Progenitor cell of endocrine pancreas (in vitro differentiated cells): ENCODE measurements around the gene CIB1. TPM values are rescaled to one million over a fixed set of nuclear protein-coding genes. Genes with fewer than 3 reads are reported as not detected.
A peak's percentile ranks its signal among the peaks of the same experiment; 100 is the strongest.

ENCODE experiments used
- DNase-seq: peaks from one replicate; pipeline ENCODE4 v3.0.0; 2021; ENCODE audit warnings: low spot score; ENCODE audit not compliant: unreplicated experiment
- H3K27ac Mint-ChIP-seq: 2 replicates; pipeline ENCODE4 v1.8.0; 2021; ENCODE audit warnings: mild to moderate bottlenecking, moderate library complexity, mixed read lengths
- H3K27me3 Mint-ChIP-seq: 2 replicates; pipeline ENCODE4 v1.8.0; 2021; ENCODE audit warnings: mixed read lengths
- H3K36me3 Mint-ChIP-seq: 2 replicates; pipeline ENCODE4 v1.8.0; 2022; ENCODE audit warnings: mixed read lengths; ENCODE audit not compliant: insufficient read depth
- H3K4me1 Mint-ChIP-seq: 2 replicates; pipeline ENCODE4 v1.8.0; 2021; ENCODE audit warnings: low read depth, mixed read lengths
- H3K4me3 Mint-ChIP-seq: 2 replicates; pipeline ENCODE4 v1.8.0; 2021; ENCODE audit warnings: low read depth, mild to moderate bottlenecking, moderate library complexity, mixed read lengths
- H3K9me3 Mint-ChIP-seq: 2 replicates; pipeline ENCODE4 v1.8.0; 2021; ENCODE audit warnings: low read depth, mixed read lengths
- total RNA-seq: library from RNA; stranded (reverse); gene quantifications from 2 replicates; pipeline ENCODE4 v1.2.1, GENCODE V29; 2021
- TF ChIP-seq, protein P1 (sequence below): fragments of 200-600 bp; sonication (generic); IDR thresholded peaks from one replicate; pipeline ENCODE4 v1.5.0; 2021; ENCODE audit warnings: antibody characterized with exemption, mild to moderate bottlenecking; ENCODE audit not compliant: unreplicated experiment

The CIB1 gene
- total RNA-seq, 1 donor from 2014 or later: 28.3 TPM

GRCh38 chr15:90225504-90226234 is 8.1 kb downstream of the CIB1 start:
- Mint-ChIP-seq H3K36me3 (peaks cover 13% of the 10 kb centered on the region), H3K4me1 (no peaks in the 10 kb centered on the region)

GRCh38 chr15:90225047-90225446 is 8.7 kb downstream of the CIB1 start:
- H3K36me3 Mint-ChIP-seq: peaks cover 12% of the 10 kb centered on the region
- no peaks in the 10 kb centered on the region for H3K4me1 Mint-ChIP-seq
- H3K27me3 Mint-ChIP-seq: no peaks in the 10 kb centered on the region
- H3K4me3 Mint-ChIP-seq: no peak overlapping the region
- DNase-seq: no peak
- TF ChIP-seq, protein P1, sequence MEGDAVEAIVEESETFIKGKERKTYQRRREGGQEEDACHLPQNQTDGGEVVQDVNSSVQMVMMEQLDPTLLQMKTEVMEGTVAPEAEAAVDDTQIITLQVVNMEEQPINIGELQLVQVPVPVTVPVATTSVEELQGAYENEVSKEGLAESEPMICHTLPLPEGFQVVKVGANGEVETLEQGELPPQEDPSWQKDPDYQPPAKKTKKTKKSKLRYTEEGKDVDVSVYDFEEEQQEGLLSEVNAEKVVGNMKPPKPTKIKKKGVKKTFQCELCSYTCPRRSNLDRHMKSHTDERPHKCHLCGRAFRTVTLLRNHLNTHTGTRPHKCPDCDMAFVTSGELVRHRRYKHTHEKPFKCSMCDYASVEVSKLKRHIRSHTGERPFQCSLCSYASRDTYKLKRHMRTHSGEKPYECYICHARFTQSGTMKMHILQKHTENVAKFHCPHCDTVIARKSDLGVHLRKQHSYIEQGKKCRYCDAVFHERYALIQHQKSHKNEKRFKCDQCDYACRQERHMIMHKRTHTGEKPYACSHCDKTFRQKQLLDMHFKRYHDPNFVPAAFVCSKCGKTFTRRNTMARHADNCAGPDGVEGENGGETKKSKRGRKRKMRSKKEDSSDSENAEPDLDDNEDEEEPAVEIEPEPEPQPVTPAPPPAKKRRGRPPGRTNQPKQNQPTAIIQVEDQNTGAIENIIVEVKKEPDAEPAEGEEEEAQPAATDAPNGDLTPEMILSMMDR: no peak
- no peaks in the 10 kb centered on the region for H3K9me3 Mint-ChIP-seq
- H3K27ac Mint-ChIP-seq: no peak overlapping the region

More at GRCh38 chr15:90225504-90226234, 8.1 kb downstream of the CIB1 start:
- Mint-ChIP-seq H3K27me3 (no peaks in the 10 kb centered on the region), H3K27ac (no peak overlapping the region), H3K4me3 (no peak overlapping the region), H3K9me3 (no peaks in the 10 kb centered on the region)
- DNase-seq: no peak
- TF ChIP-seq, protein P1: no peak

DNA sequence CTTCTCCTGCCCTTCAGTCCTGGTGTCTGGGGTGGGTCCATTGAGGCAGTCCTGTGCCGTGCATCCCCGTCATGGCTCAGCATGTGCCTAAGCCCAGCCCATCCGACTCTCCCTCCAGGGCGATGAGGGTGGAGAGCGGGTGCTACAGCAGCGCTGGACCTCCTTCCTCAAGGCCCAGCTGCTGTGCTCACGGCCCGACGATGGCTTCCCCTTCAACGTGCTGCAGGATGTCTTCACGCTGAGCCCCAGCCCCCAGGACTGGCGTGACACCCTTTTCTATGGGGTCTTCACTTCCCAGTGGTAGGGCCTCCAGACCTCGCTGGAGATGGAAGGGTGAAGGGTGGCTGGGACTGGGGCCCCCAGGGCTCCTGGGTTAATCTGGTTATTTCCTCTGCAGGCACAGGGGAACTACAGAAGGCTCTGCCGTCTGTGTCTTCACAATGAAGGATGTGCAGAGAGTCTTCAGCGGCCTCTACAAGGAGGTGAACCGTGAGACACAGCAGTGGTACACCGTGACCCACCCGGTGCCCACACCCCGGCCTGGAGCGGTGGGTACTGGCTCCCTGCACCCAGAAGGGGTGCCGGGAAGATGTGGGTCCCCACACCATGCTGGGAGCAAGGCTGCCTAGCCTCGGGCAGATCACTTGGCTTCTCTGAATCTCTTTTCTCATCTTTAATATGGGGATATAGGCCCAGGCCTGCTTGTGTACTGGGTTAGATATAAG is 10.1 kb downstream of the CIB1 start:
- peaks cover 8% of the 10 kb centered on the region for H3K36me3 Mint-ChIP-seq
- no peak overlapping the region for H3K4me3 Mint-ChIP-seq
- TF ChIP-seq, protein P1: no peak
- no peak for DNase-seq
- H3K9me3 Mint-ChIP-seq: no peaks in the 10 kb centered on the region
- H3K4me1 Mint-ChIP-seq: no peaks in the 10 kb centered on the region
- no peak overlapping the region for H3K27ac Mint-ChIP-seq
- no peaks in the 10 kb centered on the region for H3K27me3 Mint-ChIP-seq

DNA sequence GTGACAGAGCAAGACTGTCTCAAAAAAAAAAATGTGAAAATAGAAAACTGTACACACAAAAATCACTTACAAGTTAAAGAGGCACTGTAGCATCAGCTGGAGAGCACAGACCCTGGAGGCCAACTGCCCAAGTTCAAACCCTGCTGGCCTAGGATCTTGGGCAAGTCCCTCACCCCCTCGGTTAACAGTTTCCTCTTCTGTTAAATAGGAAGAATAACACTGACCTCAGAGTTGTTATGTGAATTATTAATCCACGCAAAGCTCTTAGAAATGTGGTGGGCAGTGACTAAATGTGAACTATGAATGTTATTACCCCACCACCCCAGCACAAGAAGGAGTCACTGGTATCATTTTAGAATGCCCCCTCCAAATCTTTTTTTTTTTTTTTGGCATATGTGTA is 11.2 kb downstream of the CIB1 start:
- Mint-ChIP-seq H3K9me3 (no peaks in the 10 kb centered on the region), H3K27me3 (no peaks in the 10 kb centered on the region), H3K36me3 (peaks cover 8% of the 10 kb centered on the region), H3K27ac (no peak overlapping the region), H3K4me3 (no peak overlapping the region), H3K4me1 (no peaks in the 10 kb centered on the region)
- no peak for DNase-seq
- TF ChIP-seq, protein P1: no peak

- Mint-ChIP-seq H3K27ac (no peak overlapping the region), H3K36me3 (peaks cover 8% of the 10 kb centered on the region), H3K4me3 (no peak overlapping the region), H3K9me3 (no peaks in the 10 kb centered on the region), H3K27me3 (no peaks in the 10 kb centered on the region), H3K4me1 (no peaks in the 10 kb centered on the region)
- peak; percentile 37 for DNase-seq
- TF ChIP-seq, protein P1: peak; percentile 54
Measured at GRCh38 chr15:90221246-90221900, 12.4 kb downstream of the CIB1 start.
